Measurements from ENCODE around the gene RASSF7. TPM values are rescaled to one million over a fixed set of nuclear protein-coding genes. Genes with fewer than 3 reads are reported as not detected.

The RASSF7 gene
- total RNA-seq, 1 experiment from 2014 or later: 36.2 TPM

DNA sequence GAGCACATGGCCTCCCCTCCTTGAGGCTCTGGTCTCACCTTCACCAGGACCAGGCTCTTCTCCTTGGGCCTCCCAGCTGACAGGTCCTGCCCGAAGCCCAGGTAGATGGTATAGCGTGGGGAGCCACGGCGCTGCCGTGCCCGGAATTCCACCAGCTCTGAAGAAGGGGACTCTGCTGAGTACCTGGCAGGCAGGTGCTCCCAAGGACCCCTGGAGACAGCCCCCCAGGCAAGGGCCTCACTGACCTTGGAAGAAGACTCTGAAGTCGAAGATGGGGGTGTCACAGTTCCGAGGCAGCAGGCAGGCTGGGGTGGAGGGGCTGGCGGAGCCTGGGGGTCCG, 52.2 kb downstream of the RASSF7 start:
- no TSS peak for BruUV-seq (replicated peaks)
- DNase-seq: no peak

DNA sequence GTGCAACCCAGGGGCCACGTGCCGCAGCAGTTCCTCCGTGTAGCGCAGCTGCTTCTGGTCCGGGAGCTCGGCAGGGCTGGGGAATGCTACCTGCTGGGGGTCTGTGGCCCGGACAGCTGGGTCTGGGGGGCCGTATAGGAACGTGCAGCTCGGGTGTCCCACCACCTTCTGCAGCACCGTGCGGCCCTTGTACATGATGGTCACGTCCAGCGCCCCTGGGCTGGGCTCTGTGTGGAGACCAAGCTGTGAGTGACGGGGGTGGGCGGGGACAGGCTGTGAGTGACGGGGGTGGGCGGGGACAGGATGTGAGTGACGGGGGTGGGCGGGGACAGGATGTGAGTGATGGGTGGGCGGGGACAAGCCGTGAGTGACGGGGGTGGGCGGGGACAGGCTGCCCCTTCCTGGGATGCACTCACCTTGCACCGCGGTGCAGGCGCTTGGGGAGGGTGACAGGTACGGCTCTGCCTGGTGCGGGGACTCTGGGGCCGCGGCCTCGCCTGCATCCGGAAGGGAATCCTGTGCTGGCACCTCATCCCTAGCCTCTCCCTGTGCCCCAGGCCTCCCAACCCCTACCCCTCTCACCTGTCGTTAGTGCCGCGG, 52.7 kb downstream of the RASSF7 start:
- ChIA-PET POLR2A (ENCODE audit: unreplicated experiment) (interaction anchor here (0.5 kb wide), 1 partner anchor 316 kb away, joined by 3 read pairs; no protein-coding TSS in a partner anchor), CTCF (no interaction called here)
- TF ChIP-seq, protein P1, sequence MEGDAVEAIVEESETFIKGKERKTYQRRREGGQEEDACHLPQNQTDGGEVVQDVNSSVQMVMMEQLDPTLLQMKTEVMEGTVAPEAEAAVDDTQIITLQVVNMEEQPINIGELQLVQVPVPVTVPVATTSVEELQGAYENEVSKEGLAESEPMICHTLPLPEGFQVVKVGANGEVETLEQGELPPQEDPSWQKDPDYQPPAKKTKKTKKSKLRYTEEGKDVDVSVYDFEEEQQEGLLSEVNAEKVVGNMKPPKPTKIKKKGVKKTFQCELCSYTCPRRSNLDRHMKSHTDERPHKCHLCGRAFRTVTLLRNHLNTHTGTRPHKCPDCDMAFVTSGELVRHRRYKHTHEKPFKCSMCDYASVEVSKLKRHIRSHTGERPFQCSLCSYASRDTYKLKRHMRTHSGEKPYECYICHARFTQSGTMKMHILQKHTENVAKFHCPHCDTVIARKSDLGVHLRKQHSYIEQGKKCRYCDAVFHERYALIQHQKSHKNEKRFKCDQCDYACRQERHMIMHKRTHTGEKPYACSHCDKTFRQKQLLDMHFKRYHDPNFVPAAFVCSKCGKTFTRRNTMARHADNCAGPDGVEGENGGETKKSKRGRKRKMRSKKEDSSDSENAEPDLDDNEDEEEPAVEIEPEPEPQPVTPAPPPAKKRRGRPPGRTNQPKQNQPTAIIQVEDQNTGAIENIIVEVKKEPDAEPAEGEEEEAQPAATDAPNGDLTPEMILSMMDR (conservative IDR thresholded peaks at IDR 0.05): no peak
- TF ChIP-seq EZH2 (IDR thresholded peaks at IDR 0.05; ENCODE audit: low read depth): no peak
- no peaks in the 10 kb centered on the region for H3K36me3 ChIP-seq (ENCODE audit: low read depth)
- H3K9me3 ChIP-seq (ENCODE audit: insufficient read depth, low read depth): no peaks in the 10 kb centered on the region
- no peaks in the 10 kb centered on the region for H3K9me2 ChIP-seq (ENCODE audit: insufficient read depth)
- peaks cover 7% of the 10 kb centered on the region for H4K20me1 ChIP-seq (ENCODE audit: insufficient read depth)
- no peak overlapping the region for H3K27ac ChIP-seq
- H3K79me2 ChIP-seq (ENCODE audit: low read depth): no peaks in the 10 kb centered on the region
- no peak overlapping the region for H3K4me3 ChIP-seq
- H3K4me1 ChIP-seq (replicated peaks; ENCODE audit: insufficient read depth): no peaks in the 10 kb centered on the region
- no TSS peak for BruUV-seq (replicated peaks)
- peak; percentile 39 to 60 for DNase-seq
- intact Hi-C loops (cut with micrococcal nuclease; ENCODE audit: unreplicated experiment): no loop called here
- peaks cover 13% of the 10 kb centered on the region for H3F3A ChIP-seq (ENCODE audit: insufficient read depth, low read depth)
- H3K4me2 ChIP-seq: peak overlapping the region; percentile 38; the same call in 1 of the 2 replicates
- no peak overlapping the region for H2AFZ ChIP-seq
- no peaks in the 10 kb centered on the region for H3K27me3 ChIP-seq (ENCODE audit: insufficient read depth, low read depth)

More for the DNA sequence above, 52.2 kb downstream of the RASSF7 start:
- Histone ChIP-seq H2AFZ (no peak overlapping the region), H3K9me3 (ENCODE audit: insufficient read depth, low read depth) (no peaks in the 10 kb centered on the region), H4K20me1 (ENCODE audit: insufficient read depth) (peaks cover 7% of the 10 kb centered on the region), H3K9me2 (ENCODE audit: insufficient read depth) (no peaks in the 10 kb centered on the region), H3K4me2 (no peak overlapping the region), H3K36me3 (ENCODE audit: low read depth) (no peaks in the 10 kb centered on the region), H3K27me3 (ENCODE audit: insufficient read depth, low read depth) (no peaks in the 10 kb centered on the region), H3K27ac (no peak overlapping the region), H3K79me2 (ENCODE audit: low read depth) (no peaks in the 10 kb centered on the region), H3K4me1 (replicated peaks; ENCODE audit: insufficient read depth) (no peaks in the 10 kb centered on the region), H3K4me3 (no peak overlapping the region), H3F3A (ENCODE audit: insufficient read depth, low read depth) (peaks cover 13% of the 10 kb centered on the region)
- TF ChIP-seq EZH2 (IDR thresholded peaks at IDR 0.05; ENCODE audit: low read depth): no peak
- TF ChIP-seq, protein P1 (conservative IDR thresholded peaks at IDR 0.05): no peak
- ChIA-PET CTCF (no interaction called here), POLR2A (ENCODE audit: unreplicated experiment) (interaction anchor here (0.5 kb wide), 1 partner anchor 315 kb away, joined by 3 read pairs; no protein-coding TSS in a partner anchor)
- intact Hi-C loops (cut with micrococcal nuclease; ENCODE audit: unreplicated experiment): loop anchor here (1.0 kb wide), 1 partner anchor 7 kb away; no protein-coding TSS in a partner anchor

Small RNAs within 50 kb of the gene (microRNA-seq; reads per million reads assigned to microRNA genes)
- 173 reads per million, percentile 57 among the genes with 10 or more reads in this experiment for gene MIR210 (ENCODE audit: borderline number of aligned reads, borderline replicate concordance)

Other genes with a start within 250 kb of the RASSF7 start
- gene IFITM1, start 246.9 kb upstream of the RASSF7 start, total RNA-seq (2021): 5.1 and 9.5 TPM in 2 replicates
- gene IFITM3, start 240.1 kb upstream of the RASSF7 start, total RNA-seq (2021): 136 and 176 TPM in 2 replicates
- gene B4GALNT4, start 191.5 kb upstream of the RASSF7 start, total RNA-seq (2021): 4.7 and 6.1 TPM in 2 replicates
- 83.7 and 109 TPM in 2 replicates for gene PKP3, start 166.8 kb upstream of the RASSF7 start, total RNA-seq (2021)
- gene SIGIRR, start 146.0 kb upstream of the RASSF7 start, total RNA-seq (2021): 78.9 and 98.3 TPM in 2 replicates
- gene ANO9, start 119.0 kb upstream of the RASSF7 start, total RNA-seq (2021): 18.1 and 27.6 TPM in 2 replicates
- gene PTDSS2, start 110.7 kb upstream of the RASSF7 start, total RNA-seq (2021): 32.5 and 38.8 TPM in 2 replicates
- 87.8 and 104 TPM in 2 replicates for gene RNH1, start 53.7 kb upstream of the RASSF7 start, total RNA-seq (2021)
- 47.2 and 47.5 TPM in 2 replicates for gene HRAS, start 25.4 kb upstream of the RASSF7 start, total RNA-seq (2021)
- gene LRRC56, start 23.4 kb upstream of the RASSF7 start, total RNA-seq (2021): 5.0 and 6.3 TPM in 2 replicates
- gene LMNTD2, start 232 bp upstream of the RASSF7 start, total RNA-seq (2021): 12.8 and 16.3 TPM in 2 replicates
- 21.7 and 24.5 TPM in 2 replicates for gene PHRF1, start 15.5 kb downstream of the RASSF7 start, total RNA-seq (2021)
- 10.7 and 13.1 TPM in 2 replicates for gene IRF7, start 55.0 kb downstream of the RASSF7 start, total RNA-seq (2021)
- not detected in 2 replicates for gene CDHR5, start 64.0 kb downstream of the RASSF7 start, total RNA-seq (2021)
- gene SCT, start 66.2 kb downstream of the RASSF7 start, total RNA-seq (2021): not detected in 2 replicates
- 0.35 and 1.4 TPM in 2 replicates for gene DRD4, start 76.3 kb downstream of the RASSF7 start, total RNA-seq (2021)
- gene DEAF1, start 134.3 kb downstream of the RASSF7 start, total RNA-seq (2021): 36.9 and 44.4 TPM in 2 replicates
- gene TMEM80, start 134.8 kb downstream of the RASSF7 start, total RNA-seq (2021): 34.0 and 36.6 TPM in 2 replicates
- gene EPS8L2, start 145.3 kb downstream of the RASSF7 start, total RNA-seq (2021): 228 and 229 TPM in 2 replicates
- gene TALDO1, start 186.5 kb downstream of the RASSF7 start, total RNA-seq (2021): 434 and 446 TPM in 2 replicates
- 52.7 and 61.9 TPM in 2 replicates for gene GATD1, start 216.5 kb downstream of the RASSF7 start, total RNA-seq (2021)
- gene CEND1, start 229.1 kb downstream of the RASSF7 start, total RNA-seq (2021): not detected in 2 replicates
- 24.6 and 25.8 TPM in 2 replicates for gene SLC25A22, start 237.3 kb downstream of the RASSF7 start, total RNA-seq (2021)
- gene PIDD1, start 244.3 kb downstream of the RASSF7 start, total RNA-seq (2021): 16.7 and 24.3 TPM in 2 replicates
- 1,270 and 1,465 TPM in 2 replicates for gene RPLP2, start 249.0 kb downstream of the RASSF7 start, total RNA-seq (2021)